ENCODE data around the gene STAC.

- TF ChIP-seq CTCF (IDR thresholded peaks at IDR 0.05) (no peak), POLR2A (IDR thresholded peaks at IDR 0.05) (no peak)
Observed at GRCh38 chr3:36393563-36393962, 13.3 kb downstream of the STAC start.

All from breast epithelium (tissue), 3 donors.